H1 (cell line): ENCODE measurements around the gene RCBTB1.

ENCODE experiments used
- ASH2L ChIP-seq: fragments of 200-600, 300-600 bp; sonication (generic); IDR thresholded peaks from one replicate; pipeline ENCODE4 v1.7.1; 2017; ENCODE audit warnings: low read length
- BCL11A ChIP-seq, 2 experiments: IDR thresholded peaks; one replicate each; pipeline ENCODE4 v1.6.1; 2011; ENCODE audit warnings: low read depth in 2 of 2, low read length in 2 of 2, mild to moderate bottlenecking in 2 of 2
- CEBPB ChIP-seq: IDR thresholded peaks from 2 replicates; pipeline ENCODE4 v1.6.1; 2012; ENCODE audit warnings: low read depth, low read length
- CREB1 ChIP-seq: IDR thresholded peaks from 2 replicates; pipeline ENCODE4 v1.6.1; 2012; ENCODE audit warnings: inconsistent platforms
- EGR1 ChIP-seq: IDR thresholded peaks from 2 replicates; pipeline ENCODE4 v1.6.1; 2011; ENCODE audit warnings: low read depth, low read length, borderline replicate concordance
- EZH2 ChIP-seq: fragments of 200-600 bp; sonication (generic); IDR thresholded peaks from 2 replicates; pipeline ENCODE4 v1.7.1; 2012; ENCODE audit warnings: low read depth, mild to moderate bottlenecking, moderate library complexity, low read length, inconsistent platforms; ENCODE audit not compliant: severe bottlenecking
- JUND ChIP-seq: IDR thresholded peaks from 2 replicates; pipeline ENCODE4 v1.6.1; 2011; ENCODE audit warnings: mild to moderate bottlenecking, improper control_type of control experiment, low read length
- POLR2A ChIP-seq, 2 experiments: IDR thresholded peaks; 1 replicate in 1 of 2; 2 replicates in 1 of 2; pipeline ENCODE4 v1.6.1; 2011; ENCODE audit warnings: low read depth in 2 of 2, low read length in 2 of 2, mild to moderate bottlenecking in 2 of 2; ENCODE audit errors: control extremely low read depth in 1 of 2
- SP4 ChIP-seq: IDR thresholded peaks from 2 replicates; pipeline ENCODE4 v1.6.1; 2012; ENCODE audit warnings: low read length, inconsistent platforms
- TAF1 ChIP-seq: IDR thresholded peaks from 2 replicates; pipeline ENCODE4 v1.6.1; 2011; ENCODE audit warnings: mild to moderate bottlenecking, low read depth, low read length
- TCF12 ChIP-seq: IDR thresholded peaks from 2 replicates; pipeline ENCODE4 v1.6.1; 2011; ENCODE audit warnings: low read depth, mild to moderate bottlenecking, low read length
- USF2 ChIP-seq: IDR thresholded peaks from 2 replicates; pipeline ENCODE4 v1.6.1; 2011; ENCODE audit warnings: low read length, improper control_type of control experiment
- ZNF274 ChIP-seq: IDR thresholded peaks from 2 replicates; pipeline ENCODE4 v1.7.0; 2012; ENCODE audit warnings: low read length, borderline replicate concordance; ENCODE audit errors: extremely low read depth
- TF ChIP-seq, protein P1 (sequence below), 3 experiments: IDR thresholded peaks; 1 replicate in 2 of 3; 2 replicates in 1 of 3; pipeline versions ENCODE4 v1.5.1 to v1.6.1; 2011; ENCODE audit warnings: low read length in 3 of 3, mild to moderate bottlenecking in 3 of 3, inconsistent platforms in 2 of 3, low read depth in 1 of 3, moderate library complexity in 1 of 3; ENCODE audit not compliant: insufficient read depth in 1 of 3; ENCODE audit errors: control extremely low read depth in 1 of 3

- no peak for TF ChIP-seq ZNF274
- no peak for TF ChIP-seq USF2
- TF ChIP-seq TCF12: no peak
- TF ChIP-seq, protein P1, sequence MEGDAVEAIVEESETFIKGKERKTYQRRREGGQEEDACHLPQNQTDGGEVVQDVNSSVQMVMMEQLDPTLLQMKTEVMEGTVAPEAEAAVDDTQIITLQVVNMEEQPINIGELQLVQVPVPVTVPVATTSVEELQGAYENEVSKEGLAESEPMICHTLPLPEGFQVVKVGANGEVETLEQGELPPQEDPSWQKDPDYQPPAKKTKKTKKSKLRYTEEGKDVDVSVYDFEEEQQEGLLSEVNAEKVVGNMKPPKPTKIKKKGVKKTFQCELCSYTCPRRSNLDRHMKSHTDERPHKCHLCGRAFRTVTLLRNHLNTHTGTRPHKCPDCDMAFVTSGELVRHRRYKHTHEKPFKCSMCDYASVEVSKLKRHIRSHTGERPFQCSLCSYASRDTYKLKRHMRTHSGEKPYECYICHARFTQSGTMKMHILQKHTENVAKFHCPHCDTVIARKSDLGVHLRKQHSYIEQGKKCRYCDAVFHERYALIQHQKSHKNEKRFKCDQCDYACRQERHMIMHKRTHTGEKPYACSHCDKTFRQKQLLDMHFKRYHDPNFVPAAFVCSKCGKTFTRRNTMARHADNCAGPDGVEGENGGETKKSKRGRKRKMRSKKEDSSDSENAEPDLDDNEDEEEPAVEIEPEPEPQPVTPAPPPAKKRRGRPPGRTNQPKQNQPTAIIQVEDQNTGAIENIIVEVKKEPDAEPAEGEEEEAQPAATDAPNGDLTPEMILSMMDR (IDR thresholded peaks at IDR 0.05; ENCODE audit: control extremely low read depth in 1 of 3, insufficient read depth in 1 of 3, low read depth in 1 of 3, low read length in 3 of 3): no peak
- no peak for TF ChIP-seq SP4
- TF ChIP-seq BCL11A (IDR thresholded peaks at IDR 0.05; ENCODE audit: low read depth in 2 of 2, low read length in 2 of 2): no peak
- no peak for TF ChIP-seq TAF1
- TF ChIP-seq ASH2L: no peak
- TF ChIP-seq EZH2: no peak
- no peak for TF ChIP-seq JUND
- TF ChIP-seq POLR2A (IDR thresholded peaks at IDR 0.05; ENCODE audit: control extremely low read depth in 1 of 2, low read depth in 2 of 2, low read length in 2 of 2): no peak
- TF ChIP-seq EGR1: no peak
- TF ChIP-seq CREB1: no peak
- TF ChIP-seq CEBPB: no peak
Observed at GRCh38 chr13:49545661-49546060, 39.7 kb downstream of the RCBTB1 start.
